SK-N-SH (cell line): ENCODE data around the gene TMEM69. TPM values are rescaled to one million over a fixed set of nuclear protein-coding genes. Genes with fewer than 3 reads are reported as not detected.
"Not testable (repeated sequence)": the region's sequence is repeated elsewhere in the genome, so short reads cannot be mapped to it uniquely, and the experiment has no call there.

Experiments used
- CTCF ChIA-PET: fragments of 300-600, 350-600 bp; formaldehyde crosslinking; extraction: SDS; loops from one replicate; lab custom pipeline; 2021; lab: Yijun Ruan, JAX
- POLR2A ChIA-PET: fragments of 350-600 bp; sonication (Branson Sonifier 250); formaldehyde crosslinking; extraction: SDS; loops from one replicate; lab custom pipeline; 2020; ENCODE audit warnings: antibody characterized with exemption, inconsistent platforms; lab: Yijun Ruan, JAX
- DNase-seq: peaks from one replicate; pipeline ENCODE4 v3.0.0; 2012
- H2AFZ ChIP-seq: fragments of 200-600 bp; sonication (generic); 2 replicates; pipeline ENCODE4 v1.8.1; 2016; ENCODE audit warnings: antibody characterized with exemption, mild to moderate bottlenecking, low read depth
- H3F3A ChIP-seq: fragments of 200-600 bp; sonication (generic); replicated peaks from 2 replicates; pipeline ENCODE3; 2016; ENCODE audit warnings: antibody characterized with exemption, mild to moderate bottlenecking; ENCODE audit not compliant: insufficient read depth
- H3K27ac ChIP-seq, 2 experiments: fragments of 200-500 bp in 1 of 2; fragments of 200-600 bp in 1 of 2; sonication (Bioruptor generic) in 1 of 2; sonication (generic), shearing (Covaris generic) in 1 of 2; 2 replicates each; pipeline versions ENCODE4 v1.5.1 to v1.6.1; 2014 to 2016; ENCODE audit warnings: low read depth in 2 of 2, inconsistent platforms in 1 of 2, low read length in 1 of 2, mild to moderate bottlenecking in 1 of 2, mixed read lengths in 1 of 2
- H3K27me3 ChIP-seq: fragments of 200-600 bp; sonication (generic), shearing (Covaris generic); 2 replicates; pipeline ENCODE4 v1.6.1; 2016; ENCODE audit warnings: mixed run types; ENCODE audit not compliant: insufficient read depth
- H3K36me3 ChIP-seq, 2 experiments: fragments of 200-500 bp in 1 of 2; fragments of 200-600 bp in 1 of 2; sonication (Bioruptor generic) in 1 of 2; sonication (generic) in 1 of 2; replicated peaks in 1 of 2; 2 replicates each; pipeline versions ENCODE3 to v1.5.1; 2014 to 2016; ENCODE audit warnings: low read length in 1 of 2, mild to moderate bottlenecking in 1 of 2; ENCODE audit not compliant: insufficient read depth in 2 of 2, control insufficient read depth in 1 of 2
- H3K4me1 ChIP-seq, 2 experiments: fragments of 200-500 bp in 1 of 2; fragments of 200-600 bp in 1 of 2; sonication (Bioruptor generic) in 1 of 2; sonication (generic), shearing (Covaris generic) in 1 of 2; 2 replicates each; pipeline versions ENCODE4 v1.5.1 to v1.6.1; 2014 to 2016; ENCODE audit warnings: low read depth in 1 of 2, low read length in 1 of 2, mixed run types in 1 of 2; ENCODE audit not compliant: insufficient read depth in 2 of 2, control insufficient read depth in 1 of 2
- H3K4me2 ChIP-seq: fragments of 200-600 bp; sonication (generic), shearing (Covaris generic); 2 replicates; pipeline ENCODE4 v1.6.1; 2017; ENCODE audit warnings: mixed run types
- H3K4me3 ChIP-seq, 2 experiments: fragments of 200-500 bp in 1 of 2; fragments of 200-600 bp in 1 of 2; sonication (Bioruptor generic) in 1 of 2; sonication (generic), shearing (Covaris generic) in 1 of 2; 2 replicates each; pipeline versions ENCODE4 v1.5.1 to v1.8.1; 2014 to 2016; ENCODE audit warnings: low read depth in 2 of 2, inconsistent platforms in 1 of 2, low read length in 1 of 2, mild to moderate bottlenecking in 1 of 2, mixed read lengths in 1 of 2, moderate library complexity in 1 of 2
- H3K79me2 ChIP-seq: fragments of 200-600 bp; sonication (generic); 2 replicates; pipeline ENCODE4 v1.8.1; 2017; ENCODE audit warnings: mild to moderate bottlenecking; ENCODE audit not compliant: insufficient read depth
- H3K9ac ChIP-seq: fragments of 200-600 bp; sonication (generic); 2 replicates; pipeline ENCODE4 v1.6.1; 2017; ENCODE audit warnings: mixed run types
- H3K9me2 ChIP-seq: fragments of 200-600 bp; sonication (generic); 2 replicates; pipeline ENCODE4 v1.6.1; 2017; ENCODE audit warnings: mixed run types
- H3K9me3 ChIP-seq: fragments of 200-600 bp; sonication (generic); 2 replicates; pipeline ENCODE4 v1.6.1; 2017; ENCODE audit warnings: mixed run types, mild to moderate bottlenecking, moderate library complexity
- H4K20me1 ChIP-seq: fragments of 200-600 bp; sonication (generic); 2 replicates; pipeline ENCODE4 v1.6.1; 2017; ENCODE audit warnings: mild to moderate bottlenecking, mixed run types; ENCODE audit not compliant: insufficient read depth
- CHD2 ChIP-seq: fragments of 150-350 bp; IDR thresholded peaks from 2 replicates; pipeline ENCODE4 v1.6.1; 2018; ENCODE audit warnings: low read length; ENCODE audit not compliant: partially characterized antibody
- ELF1 ChIP-seq: IDR thresholded peaks from 2 replicates; pipeline ENCODE4 v1.4.0; 2012
- FOSL2 ChIP-seq: IDR thresholded peaks from 2 replicates; pipeline ENCODE4 v1.4.0; 2012; ENCODE audit warnings: low read depth, mild to moderate bottlenecking, moderate library complexity, borderline replicate concordance
- FOXJ3 ChIP-seq: sonication (generic); formaldehyde crosslinking; IDR thresholded peaks from 2 replicates; pipeline ENCODE4 v1.5.1; 2020; ENCODE audit warnings: mild to moderate bottlenecking, missing genetic modification reagents
- FOXM1 ChIP-seq: IDR thresholded peaks from 2 replicates; pipeline ENCODE4 v1.4.0; 2012; ENCODE audit warnings: low read depth, mild to moderate bottlenecking
- GABPA ChIP-seq: IDR thresholded peaks from 2 replicates; pipeline ENCODE4 v1.4.0; 2012; ENCODE audit warnings: low read depth, mild to moderate bottlenecking
- JUND ChIP-seq: IDR thresholded peaks from 2 replicates; pipeline ENCODE4 v1.4.0; 2012
- MEF2A ChIP-seq: IDR thresholded peaks from 2 replicates; pipeline ENCODE4 v1.4.0; 2012; ENCODE audit warnings: low read depth, borderline replicate concordance
- NRF1 ChIP-seq: IDR thresholded peaks from 2 replicates; pipeline ENCODE4 v1.6.1; 2012; ENCODE audit warnings: low read depth, mild to moderate bottlenecking, low read length
- POLR2AphosphoS5 ChIP-seq: IDR thresholded peaks from 2 replicates; pipeline ENCODE4 v1.6.1; 2012; ENCODE audit warnings: low read depth, low read length
- RFX5 ChIP-seq: IDR thresholded peaks from 2 replicates; pipeline ENCODE4 v1.6.1; 2012; ENCODE audit warnings: mild to moderate bottlenecking, improper control_type of control experiment, low read length
- RXRA ChIP-seq: IDR thresholded peaks from 2 replicates; pipeline ENCODE4 v1.4.0; 2012; ENCODE audit warnings: low read depth, mild to moderate bottlenecking, borderline replicate concordance
- SIN3A ChIP-seq: IDR thresholded peaks from 2 replicates; pipeline ENCODE4 v1.6.1; 2012; ENCODE audit warnings: low read depth, mild to moderate bottlenecking, low read length, moderate library complexity, borderline replicate concordance
- TEAD4 ChIP-seq: IDR thresholded peaks from 2 replicates; pipeline ENCODE4 v1.4.0; 2012; ENCODE audit warnings: mild to moderate bottlenecking, borderline replicate concordance; ENCODE audit not compliant: insufficient read depth
- YY1 ChIP-seq: IDR thresholded peaks from 2 replicates; pipeline ENCODE4 v1.4.0; 2012; ENCODE audit warnings: low read depth, mild to moderate bottlenecking
- WGBS: methylation state at CpG from one replicate; pipeline ENCODE4 v1.1.6; 2017; ENCODE audit warnings: low lambda C conversion rate; 5-methylcytosine and 5-hydroxymethylcytosine counted together
- polyA plus RNA-seq, 3 experiments: library from polyadenylated mRNA; depleted of rRNA; stranded (reverse); fragments of >200 nt; gene quantifications; 2 replicates each; pipeline ENCODE4 v1.2.3, GENCODE V29; 2012
- TF ChIP-seq, protein P1 (sequence below): fragments of 150-350 bp; IDR thresholded peaks from 2 replicates; pipeline ENCODE4 v1.6.1; 2017; ENCODE audit warnings: antibody characterized with exemption, low read length, low read depth, borderline replicate concordance
- TF ChIP-seq, protein P2 (sequence below): IDR thresholded peaks from 2 replicates; pipeline ENCODE4 v1.6.1; 2012; ENCODE audit warnings: mild to moderate bottlenecking, low read depth, low read length, moderate library complexity
- TF ChIP-seq, protein P3 (sequence below): IDR thresholded peaks from 2 replicates; pipeline ENCODE4 v1.4.0; 2012; ENCODE audit warnings: low read depth, borderline replicate concordance
- TF ChIP-seq, protein P4 (sequence below): IDR thresholded peaks from 2 replicates; pipeline ENCODE4 v1.4.0; 2012; ENCODE audit warnings: low read depth

Gene TMEM69
- polyA plus RNA-seq, 1 of the 3 experiments (the other 2 are of a cell fraction), result 46.1 TPM

DNA sequence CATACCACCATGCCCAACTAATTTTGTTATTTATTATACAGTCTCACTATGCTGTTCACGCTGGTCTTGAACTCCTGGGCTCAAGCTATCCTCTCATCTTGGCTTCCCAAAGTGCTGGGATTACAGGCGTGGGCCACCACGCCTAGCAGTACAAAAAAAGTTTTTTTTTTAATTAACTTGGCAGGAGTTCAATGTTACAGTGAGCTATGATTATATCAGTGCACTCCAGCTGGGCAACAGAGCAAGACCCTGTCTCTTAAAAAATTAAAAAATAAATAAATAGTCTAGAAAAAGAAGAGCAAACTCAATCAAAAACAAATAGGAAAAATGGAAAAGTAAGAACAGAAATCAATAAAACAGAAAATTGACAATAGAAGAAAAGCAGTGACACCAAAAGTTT is 25.7 kb downstream of the TMEM69 start (continued):
- TF ChIP-seq, protein P1, sequence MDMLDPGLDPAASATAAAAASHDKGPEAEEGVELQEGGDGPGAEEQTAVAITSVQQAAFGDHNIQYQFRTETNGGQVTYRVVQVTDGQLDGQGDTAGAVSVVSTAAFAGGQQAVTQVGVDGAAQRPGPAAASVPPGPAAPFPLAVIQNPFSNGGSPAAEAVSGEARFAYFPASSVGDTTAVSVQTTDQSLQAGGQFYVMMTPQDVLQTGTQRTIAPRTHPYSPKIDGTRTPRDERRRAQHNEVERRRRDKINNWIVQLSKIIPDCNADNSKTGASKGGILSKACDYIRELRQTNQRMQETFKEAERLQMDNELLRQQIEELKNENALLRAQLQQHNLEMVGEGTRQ, result no peak
- no peak for TF ChIP-seq JUND
- TF ChIP-seq GABPA, result no peak
- TF ChIP-seq TEAD4, result no peak
- TF ChIP-seq FOSL2, result no peak
- TF ChIP-seq POLR2AphosphoS5, result no peak
- TF ChIP-seq MEF2A, result no peak
- TF ChIP-seq RFX5, result no peak
- TF ChIP-seq, all 33 proteins: peak for 0

DNA sequence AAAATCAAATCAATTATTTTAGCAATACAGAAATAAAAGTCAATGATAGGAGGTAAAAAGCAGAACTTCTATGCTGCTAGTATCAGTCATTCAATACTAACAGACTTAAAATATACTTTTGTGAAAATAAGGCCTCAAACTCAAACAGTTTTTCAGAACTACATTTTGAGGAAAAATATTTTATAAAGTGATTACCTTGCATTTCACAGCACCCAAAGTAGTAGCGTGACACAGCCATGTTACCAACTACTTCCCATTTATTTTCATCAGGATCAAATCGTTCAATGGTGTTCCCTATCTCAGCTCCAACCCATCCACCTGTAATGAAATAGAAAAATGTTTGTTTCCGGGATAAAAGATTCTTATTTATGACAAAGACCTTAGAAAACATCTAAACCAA is 28.7 kb downstream of the TMEM69 start:
- ChIA-PET CTCF (no interaction called here), POLR2A (no interaction called here)

DNA sequence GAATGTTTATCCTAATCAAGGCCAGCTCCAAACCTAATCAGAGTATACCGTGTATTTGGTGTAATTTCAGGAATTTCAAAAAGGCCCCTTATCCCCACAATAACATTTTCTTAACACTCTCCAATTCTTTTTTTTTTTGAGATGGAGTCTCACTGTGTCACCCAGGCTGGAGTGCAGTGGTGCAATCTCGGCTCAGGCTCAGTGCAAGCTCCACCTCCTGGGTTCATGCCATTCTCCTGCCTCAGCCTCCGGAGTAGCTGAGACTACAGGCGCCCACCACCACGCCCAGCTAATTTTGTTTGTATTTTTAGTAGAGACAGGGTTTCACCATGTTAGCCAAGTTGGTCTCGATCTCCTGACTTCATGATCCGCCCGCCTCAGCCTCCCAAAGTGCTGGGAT is 29.4 kb downstream of the TMEM69 start:
- H3K9me3 ChIP-seq, H3F3A ChIP-seq, H3K27me3 ChIP-seq, H4K20me1 ChIP-seq, DNase-seq, H3K9me2 ChIP-seq, H3K4me1 ChIP-seq, POLR2A ChIA-PET, CTCF ChIA-PET, H2AFZ ChIP-seq, H3K9ac ChIP-seq, H3K4me2 ChIP-seq, H3K4me3 ChIP-seq, H3K79me2 ChIP-seq, H3K27ac ChIP-seq: not testable (repeated sequence)
- 88% methylated on average over 8 of the region's 8 CpGs for WGBS
- peaks cover 7 to 19% of the 10 kb centered on the region in 2 experiments for H3K36me3 ChIP-seq

More for the DNA sequence above, 28.7 kb downstream of the TMEM69 start:
- no peak overlapping the region for H3K27ac ChIP-seq
- 89% methylated on average over 3 of the region's 3 CpGs for whole genome bisulfite sequencing
- H2AFZ ChIP-seq, result no peak overlapping the region
- TF ChIP-seq FOXM1, result no peak
- TF ChIP-seq, protein P2, sequence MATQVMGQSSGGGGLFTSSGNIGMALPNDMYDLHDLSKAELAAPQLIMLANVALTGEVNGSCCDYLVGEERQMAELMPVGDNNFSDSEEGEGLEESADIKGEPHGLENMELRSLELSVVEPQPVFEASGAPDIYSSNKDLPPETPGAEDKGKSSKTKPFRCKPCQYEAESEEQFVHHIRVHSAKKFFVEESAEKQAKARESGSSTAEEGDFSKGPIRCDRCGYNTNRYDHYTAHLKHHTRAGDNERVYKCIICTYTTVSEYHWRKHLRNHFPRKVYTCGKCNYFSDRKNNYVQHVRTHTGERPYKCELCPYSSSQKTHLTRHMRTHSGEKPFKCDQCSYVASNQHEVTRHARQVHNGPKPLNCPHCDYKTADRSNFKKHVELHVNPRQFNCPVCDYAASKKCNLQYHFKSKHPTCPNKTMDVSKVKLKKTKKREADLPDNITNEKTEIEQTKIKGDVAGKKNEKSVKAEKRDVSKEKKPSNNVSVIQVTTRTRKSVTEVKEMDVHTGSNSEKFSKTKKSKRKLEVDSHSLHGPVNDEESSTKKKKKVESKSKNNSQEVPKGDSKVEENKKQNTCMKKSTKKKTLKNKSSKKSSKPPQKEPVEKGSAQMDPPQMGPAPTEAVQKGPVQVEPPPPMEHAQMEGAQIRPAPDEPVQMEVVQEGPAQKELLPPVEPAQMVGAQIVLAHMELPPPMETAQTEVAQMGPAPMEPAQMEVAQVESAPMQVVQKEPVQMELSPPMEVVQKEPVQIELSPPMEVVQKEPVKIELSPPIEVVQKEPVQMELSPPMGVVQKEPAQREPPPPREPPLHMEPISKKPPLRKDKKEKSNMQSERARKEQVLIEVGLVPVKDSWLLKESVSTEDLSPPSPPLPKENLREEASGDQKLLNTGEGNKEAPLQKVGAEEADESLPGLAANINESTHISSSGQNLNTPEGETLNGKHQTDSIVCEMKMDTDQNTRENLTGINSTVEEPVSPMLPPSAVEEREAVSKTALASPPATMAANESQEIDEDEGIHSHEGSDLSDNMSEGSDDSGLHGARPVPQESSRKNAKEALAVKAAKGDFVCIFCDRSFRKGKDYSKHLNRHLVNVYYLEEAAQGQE, result no peak
- TF ChIP-seq, protein P1, result no peak
- TF ChIP-seq, protein P3, sequence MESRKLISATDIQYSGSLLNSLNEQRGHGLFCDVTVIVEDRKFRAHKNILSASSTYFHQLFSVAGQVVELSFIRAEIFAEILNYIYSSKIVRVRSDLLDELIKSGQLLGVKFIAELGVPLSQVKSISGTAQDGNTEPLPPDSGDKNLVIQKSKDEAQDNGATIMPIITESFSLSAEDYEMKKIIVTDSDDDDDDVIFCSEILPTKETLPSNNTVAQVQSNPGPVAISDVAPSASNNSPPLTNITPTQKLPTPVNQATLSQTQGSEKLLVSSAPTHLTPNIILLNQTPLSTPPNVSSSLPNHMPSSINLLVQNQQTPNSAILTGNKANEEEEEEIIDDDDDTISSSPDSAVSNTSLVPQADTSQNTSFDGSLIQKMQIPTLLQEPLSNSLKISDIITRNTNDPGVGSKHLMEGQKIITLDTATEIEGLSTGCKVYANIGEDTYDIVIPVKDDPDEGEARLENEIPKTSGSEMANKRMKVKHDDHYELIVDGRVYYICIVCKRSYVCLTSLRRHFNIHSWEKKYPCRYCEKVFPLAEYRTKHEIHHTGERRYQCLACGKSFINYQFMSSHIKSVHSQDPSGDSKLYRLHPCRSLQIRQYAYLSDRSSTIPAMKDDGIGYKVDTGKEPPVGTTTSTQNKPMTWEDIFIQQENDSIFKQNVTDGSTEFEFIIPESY, result no peak
- TF ChIP-seq MEF2A, result no peak
- TF ChIP-seq RXRA, result no peak
- no peak for TF ChIP-seq CHD2
- no peak for TF ChIP-seq FOXJ3 (CRISPR knock-in tag)
- no peak for TF ChIP-seq SIN3A
- TF ChIP-seq, protein P4, sequence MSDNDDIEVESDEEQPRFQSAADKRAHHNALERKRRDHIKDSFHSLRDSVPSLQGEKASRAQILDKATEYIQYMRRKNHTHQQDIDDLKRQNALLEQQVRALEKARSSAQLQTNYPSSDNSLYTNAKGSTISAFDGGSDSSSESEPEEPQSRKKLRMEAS, result no peak
- TF ChIP-seq TEAD4, result no peak
- TF ChIP-seq ELF1, result no peak
- TF ChIP-seq YY1, result no peak
- no peak for TF ChIP-seq NRF1
- no peaks in the 10 kb centered on the region for H3K9me2 ChIP-seq
- no peak overlapping the region for H3K4me3 ChIP-seq
- H3K9me3 ChIP-seq, result no peaks in the 10 kb centered on the region
- H3K4me1 ChIP-seq, result no peaks in the 10 kb centered on the region
- H3K79me2 ChIP-seq, result no peaks in the 10 kb centered on the region
- H4K20me1 ChIP-seq, result no peaks in the 10 kb centered on the region
- H3K36me3 ChIP-seq, result peaks cover 9 to 25% of the 10 kb centered on the region in 2 experiments
- no peaks in the 10 kb centered on the region for H3K27me3 ChIP-seq
- H3K9ac ChIP-seq, result no peak overlapping the region
- DNase-seq, result no peak
- no peaks in the 10 kb centered on the region for H3F3A ChIP-seq
- H3K4me2 ChIP-seq, result no peak overlapping the region
